Activated T-cell treated with anti-CD3 and anti-CD28 coated beads, Interleukin-2, amount 50 U/mL, for 1 hour (primary cell): Measurements from ENCODE around the gene TMEM108.

Experiments used
- DNase-seq: peaks from one replicate; pipeline ENCODE4 v3.0.0-alpha.2; 2020

Gene TMEM108

GRCh38 chr3:133246773-133247172, 208.6 kb downstream of the TMEM108 start:
- DNase-seq, result no peak

- no peak for DNase-seq
Measured at GRCh38 chr3:133248389-133248788, 210.2 kb downstream of the TMEM108 start.

- DNase-seq, result no peak
Measured at GRCh38 chr3:133249490-133249889, 211.3 kb downstream of the TMEM108 start.

- no peak for DNase-seq
Measured at GRCh38 chr3:133254151-133254550, 216.0 kb downstream of the TMEM108 start.

GRCh38 chr3:133254716-133255115, 216.5 kb downstream of the TMEM108 start:
- no peak for DNase-seq

GRCh38 chr3:133256787-133257483, 218.7 kb downstream of the TMEM108 start:
- DNase-seq, result no peak

- DNase-seq, result no peak
Measured at GRCh38 chr3:133258358-133258757, 220.2 kb downstream of the TMEM108 start.

- DNase-seq, result no peak
Measured at GRCh38 chr3:133259767-133260166, 221.6 kb downstream of the TMEM108 start.

- no peak for DNase-seq
Measured at GRCh38 chr3:133262333-133262732, 224.1 kb downstream of the TMEM108 start.

- no peak for DNase-seq
Measured at GRCh38 chr3:133264920-133265319, 226.7 kb downstream of the TMEM108 start.

GRCh38 chr3:133268726-133269134, 230.5 kb downstream of the TMEM108 start:
- no peak for DNase-seq

GRCh38 chr3:133269393-133269792, 231.2 kb downstream of the TMEM108 start:
- no peak for DNase-seq

- DNase-seq, result no peak
Measured at GRCh38 chr3:133270631-133271030, 232.4 kb downstream of the TMEM108 start.

GRCh38 chr3:133271042-133271441, 232.9 kb downstream of the TMEM108 start:
- DNase-seq, result no peak

- no peak for DNase-seq
Measured at GRCh38 chr3:133271539-133271938, 233.3 kb downstream of the TMEM108 start.

GRCh38 chr3:133273346-133273745, 235.2 kb downstream of the TMEM108 start:
- no peak for DNase-seq

- no peak for DNase-seq
Measured at GRCh38 chr3:133274477-133274876, 236.3 kb downstream of the TMEM108 start.

GRCh38 chr3:133276594-133276993, 238.4 kb downstream of the TMEM108 start:
- no peak for DNase-seq

GRCh38 chr3:133277813-133278212, 239.6 kb downstream of the TMEM108 start:
- DNase-seq, result no peak

GRCh38 chr3:133278260-133279043, 240.3 kb downstream of the TMEM108 start:
- no peak for DNase-seq

- DNase-seq, result no peak
Measured at GRCh38 chr3:133280586-133280985, 242.4 kb downstream of the TMEM108 start.

GRCh38 chr3:133282236-133282635, 244.0 kb downstream of the TMEM108 start:
- no peak for DNase-seq

GRCh38 chr3:133283958-133284807, 246.0 kb downstream of the TMEM108 start:
- DNase-seq, result no peak
